GM23338 (cell line): ENCODE data around the gene ACAT1. TPM values are rescaled to one million over a fixed set of nuclear protein-coding genes. Genes with fewer than 3 reads are reported as not detected.

Experiments used
- ATAC-seq: fragments of 200-7000 bp; cut with Tn5 transposase; 3 replicates; pipeline ENCODE4 v1.9.1; 2020
- DNase-seq: peaks from one replicate; pipeline ENCODE4 v3.0.0-alpha.2; 2015; ENCODE audit warnings: low spot score
- H2AFZ ChIP-seq: fragments of 200-600 bp; sonication (generic); 2 replicates; pipeline ENCODE4 v1.8.0; 2016; ENCODE audit warnings: antibody characterized with exemption, mild to moderate bottlenecking, moderate library complexity
- H3F3A ChIP-seq: fragments of 200-600 bp; sonication (generic); replicated peaks from 2 replicates; pipeline ENCODE4 v1.8.0; 2017; ENCODE audit warnings: antibody characterized with exemption, mixed run types, low read depth
- H3K27ac ChIP-seq: fragments of 200-600 bp; sonication (generic); 2 replicates; pipeline ENCODE4 v1.6.1; 2016; ENCODE audit warnings: low read depth
- H3K27me3 ChIP-seq: fragments of 200-600 bp; sonication (generic); 2 replicates; pipeline ENCODE4 v1.8.0; 2016; ENCODE audit warnings: mild to moderate bottlenecking, mixed run types, moderate library complexity; ENCODE audit not compliant: insufficient read depth
- H3K36me3 ChIP-seq: fragments of 200-600 bp; sonication (generic); 2 replicates; pipeline ENCODE4 v1.8.0; 2016; ENCODE audit warnings: mild to moderate bottlenecking; ENCODE audit not compliant: insufficient read depth
- H3K4me1 ChIP-seq: fragments of 200-600 bp; sonication (generic); 2 replicates; pipeline ENCODE4 v1.8.0; 2016; ENCODE audit warnings: mild to moderate bottlenecking, moderate library complexity; ENCODE audit not compliant: insufficient read depth
- H3K4me2 ChIP-seq: fragments of 200-600 bp; sonication (generic); 2 replicates; pipeline ENCODE4 v1.7.1; 2017; ENCODE audit warnings: mixed run types
- H3K4me3 ChIP-seq: fragments of 200-600 bp; sonication (generic); 2 replicates; pipeline ENCODE4 v1.6.1; 2016; ENCODE audit warnings: mixed run types
- H3K79me2 ChIP-seq: fragments of 200-600 bp; sonication (generic); replicated peaks from 2 replicates; pipeline ENCODE4 v1.8.0; 2017; ENCODE audit warnings: mild to moderate bottlenecking; ENCODE audit not compliant: insufficient read depth
- H3K9me2 ChIP-seq: fragments of 200-600 bp; sonication (generic); 2 replicates; pipeline ENCODE4 v1.8.0; 2017; ENCODE audit not compliant: insufficient read depth
- H4K20me1 ChIP-seq: fragments of 200-600 bp; sonication (generic); replicated peaks from 2 replicates; pipeline ENCODE4 v1.8.0; 2017; ENCODE audit warnings: mild to moderate bottlenecking; ENCODE audit not compliant: insufficient read depth
- H3K27ac Mint-ChIP-seq: 2 replicates; pipeline ENCODE4 v1.8.0; 2020; ENCODE audit warnings: inconsistent platforms, mild to moderate bottlenecking, moderate library complexity, mixed read lengths
- H3K27me3 Mint-ChIP-seq: 3 replicates; pipeline ENCODE4 v1.8.0; 2022; ENCODE audit warnings: low read depth, mild to moderate bottlenecking, moderate library complexity, mixed read lengths, inconsistent platforms; ENCODE audit not compliant: insufficient read depth, poor library complexity
- H3K36me3 Mint-ChIP-seq: 3 replicates; pipeline ENCODE4 v1.8.0; 2021; ENCODE audit warnings: low read depth, mild to moderate bottlenecking, inconsistent platforms, moderate library complexity, mixed read lengths
- H3K4me1 Mint-ChIP-seq: 3 replicates; pipeline ENCODE4 v1.8.0; 2020; ENCODE audit warnings: mild to moderate bottlenecking, inconsistent platforms, mixed read lengths
- H3K4me3 Mint-ChIP-seq: 3 replicates; pipeline ENCODE4 v1.8.0; 2021; ENCODE audit warnings: moderate library complexity, mild to moderate bottlenecking, inconsistent platforms, mixed read lengths
- H3K9me3 Mint-ChIP-seq: 3 replicates; pipeline ENCODE4 v1.8.0; 2020; ENCODE audit warnings: moderate library complexity, mild to moderate bottlenecking, inconsistent platforms, mixed read lengths
- CREB1 ChIP-seq: fragments of 250-450 bp; sonication (Bioruptor Pico); IDR thresholded peaks from 2 replicates; pipeline ENCODE4 v1.5.0; 2020; ENCODE audit warnings: low read depth, mild to moderate bottlenecking, moderate library complexity
- EZH2 ChIP-seq: fragments of 200-600 bp; sonication (generic); IDR thresholded peaks from one replicate; pipeline ENCODE4 v1.8.0; 2017; ENCODE audit warnings: antibody characterized with exemption, mild to moderate bottlenecking, low read depth; ENCODE audit not compliant: unreplicated experiment
- EZH2phosphoT487 ChIP-seq: fragments of 200-600 bp; sonication (generic); IDR thresholded peaks from one replicate; pipeline ENCODE4 v1.8.1; 2018; ENCODE audit warnings: antibody characterized with exemption; ENCODE audit not compliant: unreplicated experiment
- JUNB ChIP-seq: IDR thresholded peaks from one replicate; pipeline ENCODE4 v1.6.1; 2016; ENCODE audit warnings: antibody characterized with exemption; ENCODE audit not compliant: unreplicated experiment
- NANOG ChIP-seq: IDR thresholded peaks from 2 replicates; pipeline ENCODE4 v1.6.1; 2016; ENCODE audit warnings: antibody characterized with exemption, borderline replicate concordance
- POLR2AphosphoS5 ChIP-seq: IDR thresholded peaks from 2 replicates; pipeline ENCODE4 v1.6.1; 2016; ENCODE audit warnings: antibody characterized with exemption, low read depth
- STAT1 ChIP-seq: IDR thresholded peaks from one replicate; pipeline ENCODE4 v1.6.1; 2016; ENCODE audit warnings: antibody characterized with exemption; ENCODE audit not compliant: unreplicated experiment
- ZNF114 ChIP-seq: fragments of 250-450 bp; sonication (Bioruptor Pico); IDR thresholded peaks from 2 replicates; pipeline ENCODE4 v1.5.0; 2020; ENCODE audit warnings: mild to moderate bottlenecking, moderate library complexity
- polyA plus RNA-seq: library from polyadenylated mRNA; unstranded; fragments of >200 nt; fragmentation: Nextera tagmentation; extraction: Ambion mirVana; gene quantifications from 2 replicates; pipeline ENCODE4 v1.2.1, GENCODE V29; 2016
- total RNA-seq: library from RNA; depleted of rRNA; stranded (reverse); fragments of >200 nt; shearing (Covaris generic); gene quantifications from 2 replicates; pipeline ENCODE4 v1.2.3, GENCODE V29; 2014
- TF ChIP-seq, protein P1 (sequence below): fragments of 250-450 bp; sonication (Bioruptor Pico); IDR thresholded peaks from 2 replicates; pipeline ENCODE4 v1.5.0; 2020; ENCODE audit warnings: mild to moderate bottlenecking, moderate library complexity
- TF ChIP-seq, protein P2 (sequence below): IDR thresholded peaks from one replicate; pipeline ENCODE4 v1.6.1; 2018; ENCODE audit warnings: antibody characterized with exemption; ENCODE audit not compliant: unreplicated experiment
- TF ChIP-seq, protein P3 (sequence below), 2 experiments: fragments of 200-600 bp in 1 of 2; sonication (generic) in 1 of 2; conservative IDR thresholded peaks; 2 replicates each; pipeline versions ENCODE4 v1.5.1 to v1.6.1; 2016 to 2017; ENCODE audit warnings: antibody characterized with exemption in 2 of 2, low read depth in 2 of 2, mild to moderate bottlenecking in 2 of 2, moderate library complexity in 1 of 2
- TF ChIP-seq, protein P4 (sequence below): IDR thresholded peaks from 2 replicates; pipeline ENCODE4 v1.6.1; 2016; ENCODE audit warnings: antibody characterized with exemption

ACAT1 gene
- total and polyA plus RNA-seq, 2 experiments from 2014 or later = 43.9 to 53.6 TPM

DNA sequence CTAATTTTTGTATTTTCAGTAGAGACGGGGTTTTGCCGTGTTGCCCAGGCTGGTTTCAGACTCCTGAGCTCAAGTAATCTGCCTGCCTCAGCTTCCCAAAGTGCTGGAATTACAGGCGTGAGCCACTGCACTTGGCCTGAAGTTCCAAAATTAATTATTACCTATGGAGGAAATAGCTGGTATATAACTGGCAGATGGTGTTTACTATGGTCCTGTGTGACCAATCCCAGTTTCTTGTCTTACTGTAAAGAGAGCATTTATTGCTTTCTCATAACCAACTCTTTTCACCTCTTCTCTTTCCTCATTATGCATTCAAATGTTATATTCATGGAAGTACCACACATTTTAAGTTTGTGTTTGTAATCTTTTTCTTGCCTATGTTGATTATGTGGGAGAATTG is 24.2 kb upstream of the ACAT1 start (continued):
- no peak for TF ChIP-seq ZNF114 (CRISPR knock-in tag)
- TF ChIP-seq, protein P1, sequence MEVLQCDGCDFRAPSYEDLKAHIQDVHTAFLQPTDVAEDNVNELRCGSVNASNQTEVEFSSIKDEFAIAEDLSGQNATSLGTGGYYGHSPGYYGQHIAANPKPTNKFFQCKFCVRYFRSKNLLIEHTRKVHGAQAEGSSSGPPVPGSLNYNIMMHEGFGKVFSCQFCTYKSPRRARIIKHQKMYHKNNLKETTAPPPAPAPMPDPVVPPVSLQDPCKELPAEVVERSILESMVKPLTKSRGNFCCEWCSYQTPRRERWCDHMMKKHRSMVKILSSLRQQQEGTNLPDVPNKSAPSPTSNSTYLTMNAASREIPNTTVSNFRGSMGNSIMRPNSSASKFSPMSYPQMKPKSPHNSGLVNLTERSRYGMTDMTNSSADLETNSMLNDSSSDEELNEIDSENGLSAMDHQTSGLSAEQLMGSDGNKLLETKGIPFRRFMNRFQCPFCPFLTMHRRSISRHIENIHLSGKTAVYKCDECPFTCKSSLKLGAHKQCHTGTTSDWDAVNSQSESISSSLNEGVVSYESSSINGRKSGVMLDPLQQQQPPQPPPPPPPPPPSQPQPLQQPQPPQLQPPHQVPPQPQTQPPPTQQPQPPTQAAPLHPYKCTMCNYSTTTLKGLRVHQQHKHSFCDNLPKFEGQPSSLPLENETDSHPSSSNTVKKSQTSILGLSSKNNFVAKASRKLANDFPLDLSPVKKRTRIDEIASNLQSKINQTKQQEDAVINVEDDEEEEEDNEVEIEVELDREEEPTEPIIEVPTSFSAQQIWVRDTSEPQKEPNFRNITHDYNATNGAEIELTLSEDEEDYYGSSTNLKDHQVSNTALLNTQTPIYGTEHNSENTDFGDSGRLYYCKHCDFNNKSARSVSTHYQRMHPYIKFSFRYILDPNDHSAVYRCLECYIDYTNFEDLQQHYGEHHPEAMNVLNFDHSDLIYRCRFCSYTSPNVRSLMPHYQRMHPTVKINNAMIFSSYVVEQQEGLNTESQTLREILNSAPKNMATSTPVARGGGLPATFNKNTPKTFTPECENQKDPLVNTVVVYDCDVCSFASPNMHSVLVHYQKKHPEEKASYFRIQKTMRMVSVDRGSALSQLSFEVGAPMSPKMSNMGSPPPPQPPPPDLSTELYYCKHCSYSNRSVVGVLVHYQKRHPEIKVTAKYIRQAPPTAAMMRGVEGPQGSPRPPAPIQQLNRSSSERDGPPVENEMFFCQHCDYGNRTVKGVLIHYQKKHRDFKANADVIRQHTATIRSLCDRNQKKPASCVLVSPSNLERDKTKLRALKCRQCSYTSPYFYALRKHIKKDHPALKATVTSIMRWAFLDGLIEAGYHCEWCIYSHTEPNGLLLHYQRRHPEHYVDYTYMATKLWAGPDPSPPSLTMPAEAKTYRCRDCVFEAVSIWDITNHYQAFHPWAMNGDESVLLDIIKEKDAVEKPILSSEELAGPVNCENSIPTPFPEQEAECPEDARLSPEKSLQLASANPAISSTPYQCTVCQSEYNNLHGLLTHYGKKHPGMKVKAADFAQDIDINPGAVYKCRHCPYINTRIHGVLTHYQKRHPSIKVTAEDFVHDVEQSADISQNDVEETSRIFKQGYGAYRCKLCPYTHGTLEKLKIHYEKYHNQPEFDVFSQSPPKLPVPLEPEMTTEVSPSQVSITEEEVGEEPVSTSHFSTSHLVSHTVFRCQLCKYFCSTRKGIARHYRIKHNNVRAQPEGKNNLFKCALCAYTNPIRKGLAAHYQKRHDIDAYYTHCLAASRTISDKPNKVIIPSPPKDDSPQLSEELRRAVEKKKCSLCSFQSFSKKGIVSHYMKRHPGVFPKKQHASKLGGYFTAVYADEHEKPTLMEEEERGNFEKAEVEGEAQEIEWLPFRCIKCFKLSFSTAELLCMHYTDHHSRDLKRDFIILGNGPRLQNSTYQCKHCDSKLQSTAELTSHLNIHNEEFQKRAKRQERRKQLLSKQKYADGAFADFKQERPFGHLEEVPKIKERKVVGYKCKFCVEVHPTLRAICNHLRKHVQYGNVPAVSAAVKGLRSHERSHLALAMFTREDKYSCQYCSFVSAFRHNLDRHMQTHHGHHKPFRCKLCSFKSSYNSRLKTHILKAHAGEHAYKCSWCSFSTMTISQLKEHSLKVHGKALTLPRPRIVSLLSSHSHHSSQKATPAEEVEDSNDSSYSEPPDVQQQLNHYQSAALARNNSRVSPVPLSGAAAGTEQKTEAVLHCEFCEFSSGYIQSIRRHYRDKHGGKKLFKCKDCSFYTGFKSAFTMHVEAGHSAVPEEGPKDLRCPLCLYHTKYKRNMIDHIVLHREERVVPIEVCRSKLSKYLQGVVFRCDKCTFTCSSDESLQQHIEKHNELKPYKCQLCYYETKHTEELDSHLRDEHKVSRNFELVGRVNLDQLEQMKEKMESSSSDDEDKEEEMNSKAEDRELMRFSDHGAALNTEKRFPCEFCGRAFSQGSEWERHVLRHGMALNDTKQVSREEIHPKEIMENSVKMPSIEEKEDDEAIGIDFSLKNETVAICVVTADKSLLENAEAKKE (CRISPR knock-in tag) = no peak

DNA sequence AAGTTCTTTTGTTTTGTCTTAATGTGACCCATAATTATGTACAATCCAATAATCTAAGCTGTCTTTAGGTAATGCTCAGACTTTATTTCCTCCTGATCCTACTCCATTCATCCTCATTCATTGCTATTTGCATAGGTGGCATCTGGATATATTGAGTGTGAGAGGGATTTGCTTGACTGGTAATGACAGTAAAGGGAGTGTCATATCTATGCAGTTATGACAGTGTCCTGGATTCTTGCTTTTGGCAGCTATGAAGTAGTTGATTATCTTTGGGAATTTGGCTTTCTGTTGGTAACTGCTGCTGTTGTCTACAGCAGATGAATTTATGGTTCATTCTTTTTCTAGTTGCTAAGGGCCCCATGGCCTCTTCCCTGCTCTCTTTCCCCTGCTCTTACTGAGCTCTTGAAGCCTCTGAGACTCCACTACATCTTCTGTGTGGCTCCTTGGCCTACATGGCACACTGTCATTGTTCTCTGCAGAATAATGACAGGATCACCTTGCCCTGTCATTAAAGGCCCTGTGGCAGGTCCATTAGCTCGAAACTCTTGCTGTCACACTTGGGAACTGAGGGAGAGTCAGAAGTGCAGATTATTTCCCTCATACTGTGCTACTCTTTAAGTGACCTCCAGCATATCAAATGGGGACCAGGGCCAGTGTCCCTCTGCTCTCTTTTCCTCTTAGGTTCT is 20.1 kb upstream of the ACAT1 start:
- no peaks in the 10 kb centered on the region for H3K27me3 ChIP-seq
- no peaks in the 10 kb centered on the region for H3K9me2 ChIP-seq
- no peaks in the 10 kb centered on the region for H3K4me1 ChIP-seq
- no peaks in the 10 kb centered on the region for H3K9me3 Mint-ChIP-seq
- H4K20me1 ChIP-seq = no peaks in the 10 kb centered on the region; the same call in 1 of the 2 replicates
- H3K36me3 Mint-ChIP-seq = peaks cover 18% of the 10 kb centered on the region; the same call in 2 of the 3 replicates
- peaks cover 8% of the 10 kb centered on the region for H3K27me3 Mint-ChIP-seq
- H2AFZ ChIP-seq = no peak overlapping the region
- TF ChIP-seq JUNB (no peak), EZH2phosphoT487 (no peak), EZH2 (no peak), CREB1 (no peak), ZNF114 (CRISPR knock-in tag) (no peak), NANOG (no peak), POLR2AphosphoS5 (no peak), STAT1 (no peak)
- TF ChIP-seq, protein P2, sequence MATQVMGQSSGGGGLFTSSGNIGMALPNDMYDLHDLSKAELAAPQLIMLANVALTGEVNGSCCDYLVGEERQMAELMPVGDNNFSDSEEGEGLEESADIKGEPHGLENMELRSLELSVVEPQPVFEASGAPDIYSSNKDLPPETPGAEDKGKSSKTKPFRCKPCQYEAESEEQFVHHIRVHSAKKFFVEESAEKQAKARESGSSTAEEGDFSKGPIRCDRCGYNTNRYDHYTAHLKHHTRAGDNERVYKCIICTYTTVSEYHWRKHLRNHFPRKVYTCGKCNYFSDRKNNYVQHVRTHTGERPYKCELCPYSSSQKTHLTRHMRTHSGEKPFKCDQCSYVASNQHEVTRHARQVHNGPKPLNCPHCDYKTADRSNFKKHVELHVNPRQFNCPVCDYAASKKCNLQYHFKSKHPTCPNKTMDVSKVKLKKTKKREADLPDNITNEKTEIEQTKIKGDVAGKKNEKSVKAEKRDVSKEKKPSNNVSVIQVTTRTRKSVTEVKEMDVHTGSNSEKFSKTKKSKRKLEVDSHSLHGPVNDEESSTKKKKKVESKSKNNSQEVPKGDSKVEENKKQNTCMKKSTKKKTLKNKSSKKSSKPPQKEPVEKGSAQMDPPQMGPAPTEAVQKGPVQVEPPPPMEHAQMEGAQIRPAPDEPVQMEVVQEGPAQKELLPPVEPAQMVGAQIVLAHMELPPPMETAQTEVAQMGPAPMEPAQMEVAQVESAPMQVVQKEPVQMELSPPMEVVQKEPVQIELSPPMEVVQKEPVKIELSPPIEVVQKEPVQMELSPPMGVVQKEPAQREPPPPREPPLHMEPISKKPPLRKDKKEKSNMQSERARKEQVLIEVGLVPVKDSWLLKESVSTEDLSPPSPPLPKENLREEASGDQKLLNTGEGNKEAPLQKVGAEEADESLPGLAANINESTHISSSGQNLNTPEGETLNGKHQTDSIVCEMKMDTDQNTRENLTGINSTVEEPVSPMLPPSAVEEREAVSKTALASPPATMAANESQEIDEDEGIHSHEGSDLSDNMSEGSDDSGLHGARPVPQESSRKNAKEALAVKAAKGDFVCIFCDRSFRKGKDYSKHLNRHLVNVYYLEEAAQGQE = no peak
- TF ChIP-seq, protein P3, sequence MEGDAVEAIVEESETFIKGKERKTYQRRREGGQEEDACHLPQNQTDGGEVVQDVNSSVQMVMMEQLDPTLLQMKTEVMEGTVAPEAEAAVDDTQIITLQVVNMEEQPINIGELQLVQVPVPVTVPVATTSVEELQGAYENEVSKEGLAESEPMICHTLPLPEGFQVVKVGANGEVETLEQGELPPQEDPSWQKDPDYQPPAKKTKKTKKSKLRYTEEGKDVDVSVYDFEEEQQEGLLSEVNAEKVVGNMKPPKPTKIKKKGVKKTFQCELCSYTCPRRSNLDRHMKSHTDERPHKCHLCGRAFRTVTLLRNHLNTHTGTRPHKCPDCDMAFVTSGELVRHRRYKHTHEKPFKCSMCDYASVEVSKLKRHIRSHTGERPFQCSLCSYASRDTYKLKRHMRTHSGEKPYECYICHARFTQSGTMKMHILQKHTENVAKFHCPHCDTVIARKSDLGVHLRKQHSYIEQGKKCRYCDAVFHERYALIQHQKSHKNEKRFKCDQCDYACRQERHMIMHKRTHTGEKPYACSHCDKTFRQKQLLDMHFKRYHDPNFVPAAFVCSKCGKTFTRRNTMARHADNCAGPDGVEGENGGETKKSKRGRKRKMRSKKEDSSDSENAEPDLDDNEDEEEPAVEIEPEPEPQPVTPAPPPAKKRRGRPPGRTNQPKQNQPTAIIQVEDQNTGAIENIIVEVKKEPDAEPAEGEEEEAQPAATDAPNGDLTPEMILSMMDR (conservative IDR thresholded peaks at IDR 0.05; ENCODE audit: low read depth in 2 of 2) = no peak
- TF ChIP-seq, protein P4, sequence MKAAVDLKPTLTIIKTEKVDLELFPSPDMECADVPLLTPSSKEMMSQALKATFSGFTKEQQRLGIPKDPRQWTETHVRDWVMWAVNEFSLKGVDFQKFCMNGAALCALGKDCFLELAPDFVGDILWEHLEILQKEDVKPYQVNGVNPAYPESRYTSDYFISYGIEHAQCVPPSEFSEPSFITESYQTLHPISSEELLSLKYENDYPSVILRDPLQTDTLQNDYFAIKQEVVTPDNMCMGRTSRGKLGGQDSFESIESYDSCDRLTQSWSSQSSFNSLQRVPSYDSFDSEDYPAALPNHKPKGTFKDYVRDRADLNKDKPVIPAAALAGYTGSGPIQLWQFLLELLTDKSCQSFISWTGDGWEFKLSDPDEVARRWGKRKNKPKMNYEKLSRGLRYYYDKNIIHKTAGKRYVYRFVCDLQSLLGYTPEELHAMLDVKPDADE = no peak
- H3K27ac ChIP-seq = no peak overlapping the region
- H3K4me2 ChIP-seq = no peak overlapping the region
- DNase-seq = no peak
- no peaks in the 10 kb centered on the region for H3K79me2 ChIP-seq
- H3F3A ChIP-seq = no peaks in the 10 kb centered on the region
- no peak overlapping the region for H3K4me3 ChIP-seq
- no peaks in the 10 kb centered on the region for H3K4me1 Mint-ChIP-seq
- no peak overlapping the region for H3K4me3 Mint-ChIP-seq
- H3K36me3 ChIP-seq = peaks cover 18% of the 10 kb centered on the region
- ATAC-seq = no peak
- no peak overlapping the region for H3K27ac Mint-ChIP-seq
